Stimulated activated CD8-positive, alpha-beta memory T cell treated with anti-CD3 and anti-CD28 coated beads, Interleukin-4, amount 100 ng/mL, for 24 hours (primary cell): ENCODE data around the gene CPNE4.

Source experiments
- DNase-seq: peaks from one replicate; pipeline ENCODE4 v3.0.0-alpha.2; 2020; ENCODE audit warnings: low read depth

Gene CPNE4

GRCh38 chr3:131692356-131692755, 342.5 kb downstream of the CPNE4 start:
- no peak for DNase-seq

GRCh38 chr3:131690800-131691199, 344.0 kb downstream of the CPNE4 start:
- DNase-seq, result no peak

- no peak for DNase-seq
Observed at GRCh38 chr3:131688370-131688769, 346.4 kb downstream of the CPNE4 start.

GRCh38 chr3:131669600-131669999, 365.2 kb downstream of the CPNE4 start:
- no peak for DNase-seq

- no peak for DNase-seq
Observed at GRCh38 chr3:131658771-131659170, 376.0 kb downstream of the CPNE4 start.

- no peak for DNase-seq
Observed at GRCh38 chr3:131658115-131658514, 376.7 kb downstream of the CPNE4 start.

- no peak for DNase-seq
Observed at GRCh38 chr3:131655070-131655690, 379.6 kb downstream of the CPNE4 start.

- DNase-seq, result no peak
Observed at GRCh38 chr3:131645638-131646037, 389.2 kb downstream of the CPNE4 start.

- no peak for DNase-seq
Observed at GRCh38 chr3:131636266-131636775, 398.5 kb downstream of the CPNE4 start.

GRCh38 chr3:131630807-131631206, 404.0 kb downstream of the CPNE4 start:
- no peak for DNase-seq

GRCh38 chr3:131630097-131630496, 404.7 kb downstream of the CPNE4 start:
- DNase-seq, result no peak

GRCh38 chr3:131623431-131623830, 411.4 kb downstream of the CPNE4 start:
- no peak for DNase-seq

GRCh38 chr3:131622726-131623125, 412.1 kb downstream of the CPNE4 start:
- DNase-seq, result no peak

- DNase-seq, result no peak
Observed at GRCh38 chr3:131620977-131621376, 413.8 kb downstream of the CPNE4 start.

- DNase-seq, result no peak
Observed at GRCh38 chr3:131619821-131620220, 415.0 kb downstream of the CPNE4 start.

GRCh38 chr3:131616719-131617118, 418.1 kb downstream of the CPNE4 start:
- no peak for DNase-seq

- no peak for DNase-seq
Observed at GRCh38 chr3:131612745-131613144, 422.1 kb downstream of the CPNE4 start.

GRCh38 chr3:131610174-131610573, 424.6 kb downstream of the CPNE4 start:
- no peak for DNase-seq

- no peak for DNase-seq
Observed at GRCh38 chr3:131608741-131609140, 426.1 kb downstream of the CPNE4 start.

- DNase-seq, result no peak
Observed at GRCh38 chr3:131608296-131608695, 426.5 kb downstream of the CPNE4 start.

GRCh38 chr3:131605916-131606315, 428.9 kb downstream of the CPNE4 start:
- no peak for DNase-seq

- no peak for DNase-seq
Observed at GRCh38 chr3:131602011-131602779, 432.6 kb downstream of the CPNE4 start.

- DNase-seq, result no peak
Observed at GRCh38 chr3:131597816-131598215, 437.0 kb downstream of the CPNE4 start.

- DNase-seq, result no peak
Observed at GRCh38 chr3:131596884-131597283, 437.9 kb downstream of the CPNE4 start.
